GM12873 (cell line): ENCODE results near the gene EMILIN2.

ENCODE experiments used
- CTCF ChIP-seq: IDR thresholded peaks from 2 replicates; pipeline ENCODE4 v1.5.1; 2012; ENCODE audit warnings: low read depth, mild to moderate bottlenecking, moderate library complexity, low read length, control low read depth; ENCODE audit not compliant: insufficient read depth; ENCODE audit errors: missing control alignments

The EMILIN2 gene

GRCh38 chr18:2821695-2822094 lies 25.1 kb upstream of the EMILIN2 start:
- no peak for TF ChIP-seq CTCF

- TF ChIP-seq CTCF = no peak
Observed at GRCh38 chr18:2822213-2822921, 24.4 kb upstream of the EMILIN2 start.

DNA sequence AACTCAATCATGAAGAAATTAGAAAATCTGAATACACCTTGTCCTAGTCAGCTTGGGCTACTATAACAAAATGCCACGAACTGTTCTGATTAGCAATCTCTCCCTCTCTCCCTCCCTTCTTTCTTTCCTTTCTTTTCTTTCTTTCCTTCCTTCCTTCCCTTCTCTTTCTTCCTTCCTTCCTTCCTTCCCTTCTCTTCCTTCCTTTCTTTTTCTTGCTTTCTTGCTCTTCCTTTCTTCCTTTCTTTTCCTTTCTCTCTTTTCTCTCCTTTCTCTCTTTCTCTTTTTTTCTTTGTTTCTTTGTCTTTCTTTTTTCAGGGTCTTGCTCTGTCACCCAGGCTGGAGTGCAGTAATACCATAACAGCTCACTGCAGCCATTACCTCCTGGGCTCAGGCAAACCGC lies 23.6 kb upstream of the EMILIN2 start:
- no peak for TF ChIP-seq CTCF

DNA sequence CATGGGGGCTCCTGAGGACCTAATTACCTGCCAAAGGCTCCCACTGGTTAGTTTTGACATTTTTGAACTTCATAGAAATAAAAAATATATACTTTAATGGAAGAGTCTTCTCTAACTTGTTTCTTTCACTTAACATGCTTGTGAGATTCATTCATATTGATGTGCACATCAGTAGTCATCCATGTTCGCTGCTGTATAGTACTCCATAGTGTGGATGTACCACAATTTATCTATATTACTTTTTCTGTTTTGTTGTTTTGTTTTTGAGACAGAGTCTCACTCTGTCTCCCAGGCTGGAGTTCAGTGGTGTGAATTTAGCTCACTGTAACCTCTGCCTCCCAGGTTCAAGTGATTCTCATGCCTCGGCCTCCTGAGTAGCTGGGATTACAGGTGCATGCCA lies 22.8 kb upstream of the EMILIN2 start:
- no peak for TF ChIP-seq CTCF

DNA sequence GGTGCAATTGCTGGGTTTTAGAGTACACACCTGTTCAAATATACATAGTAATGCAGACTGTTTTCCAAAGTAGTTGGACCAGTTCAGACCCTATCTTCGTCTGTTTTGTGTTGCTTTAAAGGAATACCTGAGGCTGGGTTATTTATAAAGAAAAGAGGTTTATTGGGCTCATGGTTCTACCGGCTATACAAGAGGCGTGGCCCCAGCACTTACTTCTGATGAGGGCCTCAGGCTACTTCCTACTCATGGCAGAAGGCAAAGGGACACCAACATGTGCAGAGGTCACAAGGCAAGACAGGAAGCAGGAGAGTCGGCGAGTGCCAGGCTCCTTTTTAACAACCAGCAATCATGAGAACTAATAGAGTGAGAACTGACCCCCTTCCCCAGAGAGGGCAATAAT lies 21.9 kb upstream of the EMILIN2 start:
- TF ChIP-seq CTCF = no peak

- no peak for TF ChIP-seq CTCF
Observed at GRCh38 chr18:2825613-2826175, 21.1 kb upstream of the EMILIN2 start.

- TF ChIP-seq CTCF = no peak
Observed at GRCh38 chr18:2826581-2826980, 20.2 kb upstream of the EMILIN2 start.

GRCh38 chr18:2827061-2827460 lies 19.7 kb upstream of the EMILIN2 start:
- TF ChIP-seq CTCF = no peak
